WTC11 (cell line): ENCODE data around the gene KPNB1. TPM values are rescaled to one million over a fixed set of nuclear protein-coding genes. Genes with fewer than 3 reads are reported as not detected.

Experiments
- ATAC-seq: fragments of 200-7000 bp; cut with Tn5 transposase; 2 replicates; pipeline ENCODE4 v1.10.0; 2021; ENCODE audit warnings: mild to moderate bottlenecking, moderate library complexity
- CTCF ChIA-PET: fragments of 300-600 bp; sonication (Branson Sonifier 250); formaldehyde crosslinking; loops from one replicate; lab custom pipeline; 2021; ENCODE audit warnings: antibody characterized with exemption; lab: Charles Lee
- POLR2A ChIA-PET: fragments of 350-600 bp; sonication (Branson Sonifier 250); formaldehyde crosslinking; loops from one replicate; lab custom pipeline; 2021; ENCODE audit warnings: antibody characterized with exemption; lab: Charles Lee
- DNase-seq: peaks from one replicate; pipeline ENCODE4 v3.0.0; 2021; ENCODE audit warnings: low spot score
- H3K27ac Mint-ChIP-seq: 2 replicates; pipeline ENCODE4 v1.8.0; 2021; ENCODE audit warnings: mixed read lengths
- H3K27me3 Mint-ChIP-seq: 2 replicates; pipeline ENCODE4 v1.8.0; 2021; ENCODE audit warnings: low read depth, mild to moderate bottlenecking, moderate library complexity, mixed read lengths
- H3K36me3 Mint-ChIP-seq: 2 replicates; pipeline ENCODE4 v1.8.0; 2021; ENCODE audit warnings: mixed read lengths
- H3K4me1 Mint-ChIP-seq: 2 replicates; pipeline ENCODE4 v1.8.0; 2022; ENCODE audit warnings: mixed read lengths
- H3K4me3 Mint-ChIP-seq: 2 replicates; pipeline ENCODE4 v1.8.0; 2021; ENCODE audit warnings: mild to moderate bottlenecking, moderate library complexity, mixed read lengths
- H3K9me3 Mint-ChIP-seq: 2 replicates; pipeline ENCODE4 v1.8.0; 2021; ENCODE audit warnings: mixed read lengths
- KAT7 ChIP-seq: sonication (generic); formaldehyde crosslinking; IDR thresholded peaks from 2 replicates; pipeline ENCODE4 v1.8.1; 2023; ENCODE audit warnings: missing genetic modification reagents, mild to moderate bottlenecking, borderline replicate concordance
- MXD4 ChIP-seq: fragments of 250-450 bp; sonication (Bioruptor Pico); IDR thresholded peaks from 2 replicates; pipeline ENCODE4 v1.8.0; 2021; ENCODE audit warnings: mild to moderate bottlenecking, moderate library complexity, borderline replicate concordance
- OVOL2 ChIP-seq: fragments of 250-450 bp; sonication (Bioruptor Pico); IDR thresholded peaks from 2 replicates; pipeline ENCODE4 v1.9.0; 2021; ENCODE audit warnings: mild to moderate bottlenecking, borderline replicate concordance
- RORB ChIP-seq: fragments of 250-450 bp; sonication (Bioruptor Pico); IDR thresholded peaks from 2 replicates; pipeline ENCODE4 v1.9.0; 2021; ENCODE audit warnings: mild to moderate bottlenecking
- total RNA-seq: library from RNA; stranded (reverse); gene quantifications from 3 replicates; pipeline ENCODE4 v1.2.3, GENCODE V29; 2021
- TF ChIP-seq, protein P1 (sequence below): fragments of 250-450 bp; sonication (Bioruptor Pico); IDR thresholded peaks from 2 replicates; pipeline ENCODE4 v1.9.0; 2021; ENCODE audit warnings: mild to moderate bottlenecking
- TF ChIP-seq, protein P2 (sequence below): sonication (generic); formaldehyde crosslinking; IDR thresholded peaks from 2 replicates; pipeline ENCODE4 v1.8.0; 2022; ENCODE audit warnings: mild to moderate bottlenecking, missing genetic modification reagents
- TF ChIP-seq, protein P3 (sequence below): sonication (generic); formaldehyde crosslinking; IDR thresholded peaks from 2 replicates; pipeline ENCODE4 v1.8.0; 2022; ENCODE audit warnings: mild to moderate bottlenecking, missing genetic modification reagents
- TF ChIP-seq, protein P4 (sequence below): sonication (generic); formaldehyde crosslinking; IDR thresholded peaks from 2 replicates; pipeline ENCODE4 v1.8.1; 2022; ENCODE audit warnings: mild to moderate bottlenecking, missing genetic modification reagents, moderate library complexity, borderline replicate concordance
- TF ChIP-seq, protein P5 (sequence below): sonication (generic); formaldehyde crosslinking; IDR thresholded peaks from 2 replicates; pipeline ENCODE4 v1.8.1; 2023; ENCODE audit warnings: mild to moderate bottlenecking, missing genetic modification reagents, moderate library complexity
- TF ChIP-seq, protein P6 (sequence below): sonication (generic); formaldehyde crosslinking; IDR thresholded peaks from 2 replicates; pipeline ENCODE4 v1.8.0; 2022; ENCODE audit warnings: missing genetic modification reagents
- TF ChIP-seq, protein P7 (sequence below): fragments of 250-450 bp; sonication (Bioruptor Pico); IDR thresholded peaks from 2 replicates; pipeline ENCODE4 v1.9.0; 2021; ENCODE audit warnings: mild to moderate bottlenecking, borderline replicate concordance
- TF ChIP-seq, protein P8 (sequence below): sonication (generic); formaldehyde crosslinking; IDR thresholded peaks from 2 replicates; pipeline ENCODE4 v1.8.0; 2023; ENCODE audit warnings: missing genetic modification reagents

Gene KPNB1
- total RNA-seq, 1 experiment from 2014 or later, result 506 TPM

DNA sequence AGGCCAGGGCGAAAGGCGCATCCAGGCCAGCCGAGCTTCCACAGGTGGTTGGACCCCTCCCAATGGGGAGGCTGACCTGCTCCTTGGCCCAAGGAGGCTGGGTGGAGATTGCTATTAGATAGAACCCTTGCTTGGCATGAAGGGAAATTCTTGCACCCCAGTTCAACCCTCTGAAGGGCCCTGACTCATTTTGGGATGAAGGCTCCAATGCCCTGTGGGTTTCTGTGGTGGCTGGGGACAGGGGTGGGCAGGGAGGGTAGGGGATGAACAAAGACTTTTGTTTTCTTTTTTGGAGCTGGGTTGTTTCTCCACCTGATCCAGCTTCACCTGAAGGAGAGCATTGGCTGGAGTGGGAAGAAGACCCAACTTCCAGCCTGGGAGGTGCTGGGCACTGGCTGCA lies 66.7 kb downstream of the KPNB1 start:
- ChIA-PET CTCF (no interaction called here), POLR2A (no interaction called here)
- peaks cover 64% of the 10 kb centered on the region for H3K27me3 Mint-ChIP-seq
- no peak overlapping the region for H3K27ac Mint-ChIP-seq
- DNase-seq (no peak), ATAC-seq (no peak)
- H3K36me3 Mint-ChIP-seq, result no peaks in the 10 kb centered on the region
- H3K4me3 Mint-ChIP-seq, result no peak overlapping the region
- peaks cover 18% of the 10 kb centered on the region for H3K4me1 Mint-ChIP-seq
- H3K9me3 Mint-ChIP-seq, result no peaks in the 10 kb centered on the region
- TF ChIP-seq, protein P1, sequence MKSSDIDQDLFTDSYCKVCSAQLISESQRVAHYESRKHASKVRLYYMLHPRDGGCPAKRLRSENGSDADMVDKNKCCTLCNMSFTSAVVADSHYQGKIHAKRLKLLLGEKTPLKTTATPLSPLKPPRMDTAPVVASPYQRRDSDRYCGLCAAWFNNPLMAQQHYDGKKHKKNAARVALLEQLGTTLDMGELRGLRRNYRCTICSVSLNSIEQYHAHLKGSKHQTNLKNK (CRISPR knock-in tag), result no peak
- TF ChIP-seq KAT7 (CRISPR knock-in tag), result no peak
- TF ChIP-seq MXD4 (CRISPR knock-in tag), result no peak
- no peak for TF ChIP-seq OVOL2 (CRISPR knock-in tag)
- TF ChIP-seq, protein P2, sequence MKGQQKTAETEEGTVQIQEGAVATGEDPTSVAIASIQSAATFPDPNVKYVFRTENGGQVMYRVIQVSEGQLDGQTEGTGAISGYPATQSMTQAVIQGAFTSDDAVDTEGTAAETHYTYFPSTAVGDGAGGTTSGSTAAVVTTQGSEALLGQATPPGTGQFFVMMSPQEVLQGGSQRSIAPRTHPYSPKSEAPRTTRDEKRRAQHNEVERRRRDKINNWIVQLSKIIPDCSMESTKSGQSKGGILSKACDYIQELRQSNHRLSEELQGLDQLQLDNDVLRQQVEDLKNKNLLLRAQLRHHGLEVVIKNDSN (CRISPR knock-in tag), result no peak
- TF ChIP-seq, protein P3, sequence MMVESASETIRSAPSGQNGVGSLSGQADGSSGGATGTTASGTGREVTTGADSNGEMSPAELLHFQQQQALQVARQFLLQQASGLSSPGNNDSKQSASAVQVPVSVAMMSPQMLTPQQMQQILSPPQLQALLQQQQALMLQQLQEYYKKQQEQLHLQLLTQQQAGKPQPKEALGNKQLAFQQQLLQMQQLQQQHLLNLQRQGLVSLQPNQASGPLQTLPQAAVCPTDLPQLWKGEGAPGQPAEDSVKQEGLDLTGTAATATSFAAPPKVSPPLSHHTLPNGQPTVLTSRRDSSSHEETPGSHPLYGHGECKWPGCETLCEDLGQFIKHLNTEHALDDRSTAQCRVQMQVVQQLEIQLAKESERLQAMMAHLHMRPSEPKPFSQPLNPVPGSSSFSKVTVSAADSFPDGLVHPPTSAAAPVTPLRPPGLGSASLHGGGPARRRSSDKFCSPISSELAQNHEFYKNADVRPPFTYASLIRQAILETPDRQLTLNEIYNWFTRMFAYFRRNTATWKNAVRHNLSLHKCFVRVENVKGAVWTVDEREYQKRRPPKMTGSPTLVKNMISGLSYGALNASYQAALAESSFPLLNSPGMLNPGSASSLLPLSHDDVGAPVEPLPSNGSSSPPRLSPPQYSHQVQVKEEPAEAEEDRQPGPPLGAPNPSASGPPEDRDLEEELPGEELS, result no peak
- TF ChIP-seq, protein P4, sequence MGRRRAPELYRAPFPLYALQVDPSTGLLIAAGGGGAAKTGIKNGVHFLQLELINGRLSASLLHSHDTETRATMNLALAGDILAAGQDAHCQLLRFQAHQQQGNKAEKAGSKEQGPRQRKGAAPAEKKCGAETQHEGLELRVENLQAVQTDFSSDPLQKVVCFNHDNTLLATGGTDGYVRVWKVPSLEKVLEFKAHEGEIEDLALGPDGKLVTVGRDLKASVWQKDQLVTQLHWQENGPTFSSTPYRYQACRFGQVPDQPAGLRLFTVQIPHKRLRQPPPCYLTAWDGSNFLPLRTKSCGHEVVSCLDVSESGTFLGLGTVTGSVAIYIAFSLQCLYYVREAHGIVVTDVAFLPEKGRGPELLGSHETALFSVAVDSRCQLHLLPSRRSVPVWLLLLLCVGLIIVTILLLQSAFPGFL (CRISPR knock-in tag), result no peak
- TF ChIP-seq, protein P5, sequence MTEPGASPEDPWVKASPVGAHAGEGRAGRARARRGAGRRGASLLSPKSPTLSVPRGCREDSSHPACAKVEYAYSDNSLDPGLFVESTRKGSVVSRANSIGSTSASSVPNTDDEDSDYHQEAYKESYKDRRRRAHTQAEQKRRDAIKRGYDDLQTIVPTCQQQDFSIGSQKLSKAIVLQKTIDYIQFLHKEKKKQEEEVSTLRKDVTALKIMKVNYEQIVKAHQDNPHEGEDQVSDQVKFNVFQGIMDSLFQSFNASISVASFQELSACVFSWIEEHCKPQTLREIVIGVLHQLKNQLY, result no peak
- TF ChIP-seq, protein P6, sequence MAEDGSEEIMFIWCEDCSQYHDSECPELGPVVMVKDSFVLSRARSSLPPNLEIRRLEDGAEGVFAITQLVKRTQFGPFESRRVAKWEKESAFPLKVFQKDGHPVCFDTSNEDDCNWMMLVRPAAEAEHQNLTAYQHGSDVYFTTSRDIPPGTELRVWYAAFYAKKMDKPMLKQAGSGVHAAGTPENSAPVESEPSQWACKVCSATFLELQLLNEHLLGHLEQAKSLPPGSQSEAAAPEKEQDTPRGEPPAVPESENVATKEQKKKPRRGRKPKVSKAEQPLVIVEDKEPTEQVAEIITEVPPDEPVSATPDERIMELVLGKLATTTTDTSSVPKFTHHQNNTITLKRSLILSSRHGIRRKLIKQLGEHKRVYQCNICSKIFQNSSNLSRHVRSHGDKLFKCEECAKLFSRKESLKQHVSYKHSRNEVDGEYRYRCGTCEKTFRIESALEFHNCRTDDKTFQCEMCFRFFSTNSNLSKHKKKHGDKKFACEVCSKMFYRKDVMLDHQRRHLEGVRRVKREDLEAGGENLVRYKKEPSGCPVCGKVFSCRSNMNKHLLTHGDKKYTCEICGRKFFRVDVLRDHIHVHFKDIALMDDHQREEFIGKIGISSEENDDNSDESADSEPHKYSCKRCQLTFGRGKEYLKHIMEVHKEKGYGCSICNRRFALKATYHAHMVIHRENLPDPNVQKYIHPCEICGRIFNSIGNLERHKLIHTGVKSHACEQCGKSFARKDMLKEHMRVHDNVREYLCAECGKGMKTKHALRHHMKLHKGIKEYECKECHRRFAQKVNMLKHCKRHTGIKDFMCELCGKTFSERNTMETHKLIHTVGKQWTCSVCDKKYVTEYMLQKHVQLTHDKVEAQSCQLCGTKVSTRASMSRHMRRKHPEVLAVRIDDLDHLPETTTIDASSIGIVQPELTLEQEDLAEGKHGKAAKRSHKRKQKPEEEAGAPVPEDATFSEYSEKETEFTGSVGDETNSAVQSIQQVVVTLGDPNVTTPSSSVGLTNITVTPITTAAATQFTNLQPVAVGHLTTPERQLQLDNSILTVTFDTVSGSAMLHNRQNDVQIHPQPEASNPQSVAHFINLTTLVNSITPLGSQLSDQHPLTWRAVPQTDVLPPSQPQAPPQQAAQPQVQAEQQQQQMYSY (CRISPR knock-in tag), result no peak
- TF ChIP-seq, protein P7, sequence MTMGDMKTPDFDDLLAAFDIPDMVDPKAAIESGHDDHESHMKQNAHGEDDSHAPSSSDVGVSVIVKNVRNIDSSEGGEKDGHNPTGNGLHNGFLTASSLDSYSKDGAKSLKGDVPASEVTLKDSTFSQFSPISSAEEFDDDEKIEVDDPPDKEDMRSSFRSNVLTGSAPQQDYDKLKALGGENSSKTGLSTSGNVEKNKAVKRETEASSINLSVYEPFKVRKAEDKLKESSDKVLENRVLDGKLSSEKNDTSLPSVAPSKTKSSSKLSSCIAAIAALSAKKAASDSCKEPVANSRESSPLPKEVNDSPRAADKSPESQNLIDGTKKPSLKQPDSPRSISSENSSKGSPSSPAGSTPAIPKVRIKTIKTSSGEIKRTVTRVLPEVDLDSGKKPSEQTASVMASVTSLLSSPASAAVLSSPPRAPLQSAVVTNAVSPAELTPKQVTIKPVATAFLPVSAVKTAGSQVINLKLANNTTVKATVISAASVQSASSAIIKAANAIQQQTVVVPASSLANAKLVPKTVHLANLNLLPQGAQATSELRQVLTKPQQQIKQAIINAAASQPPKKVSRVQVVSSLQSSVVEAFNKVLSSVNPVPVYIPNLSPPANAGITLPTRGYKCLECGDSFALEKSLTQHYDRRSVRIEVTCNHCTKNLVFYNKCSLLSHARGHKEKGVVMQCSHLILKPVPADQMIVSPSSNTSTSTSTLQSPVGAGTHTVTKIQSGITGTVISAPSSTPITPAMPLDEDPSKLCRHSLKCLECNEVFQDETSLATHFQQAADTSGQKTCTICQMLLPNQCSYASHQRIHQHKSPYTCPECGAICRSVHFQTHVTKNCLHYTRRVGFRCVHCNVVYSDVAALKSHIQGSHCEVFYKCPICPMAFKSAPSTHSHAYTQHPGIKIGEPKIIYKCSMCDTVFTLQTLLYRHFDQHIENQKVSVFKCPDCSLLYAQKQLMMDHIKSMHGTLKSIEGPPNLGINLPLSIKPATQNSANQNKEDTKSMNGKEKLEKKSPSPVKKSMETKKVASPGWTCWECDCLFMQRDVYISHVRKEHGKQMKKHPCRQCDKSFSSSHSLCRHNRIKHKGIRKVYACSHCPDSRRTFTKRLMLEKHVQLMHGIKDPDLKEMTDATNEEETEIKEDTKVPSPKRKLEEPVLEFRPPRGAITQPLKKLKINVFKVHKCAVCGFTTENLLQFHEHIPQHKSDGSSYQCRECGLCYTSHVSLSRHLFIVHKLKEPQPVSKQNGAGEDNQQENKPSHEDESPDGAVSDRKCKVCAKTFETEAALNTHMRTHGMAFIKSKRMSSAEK (CRISPR knock-in tag), result no peak
- no peak for TF ChIP-seq RORB (CRISPR knock-in tag)
- TF ChIP-seq, protein P8, sequence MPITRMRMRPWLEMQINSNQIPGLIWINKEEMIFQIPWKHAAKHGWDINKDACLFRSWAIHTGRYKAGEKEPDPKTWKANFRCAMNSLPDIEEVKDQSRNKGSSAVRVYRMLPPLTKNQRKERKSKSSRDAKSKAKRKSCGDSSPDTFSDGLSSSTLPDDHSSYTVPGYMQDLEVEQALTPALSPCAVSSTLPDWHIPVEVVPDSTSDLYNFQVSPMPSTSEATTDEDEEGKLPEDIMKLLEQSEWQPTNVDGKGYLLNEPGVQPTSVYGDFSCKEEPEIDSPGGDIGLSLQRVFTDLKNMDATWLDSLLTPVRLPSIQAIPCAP, result no peak
- TF ChIP-seq, all 79 proteins: peak for 0
